Bronchial epithelial cell (primary cell): Measurements from ENCODE around the gene CDCA7L. TPM values are rescaled to one million over a fixed set of nuclear protein-coding genes. Genes with fewer than 3 reads are reported as not detected.

ENCODE experiments used
- DNase-seq: peaks from one replicate; pipeline ENCODE4 v3.0.0-alpha.2; 2010; ENCODE audit warnings: low read depth
- FAIRE-seq: peaks from 2 replicates; lab custom pipeline; 2011; peaks lifted over from hg19 to GRCh38; lab: Jason Lieb, UNC
- H3K27me3 ChIP-seq: 2 replicates; pipeline ENCODE4 v1.5.1; 2011; ENCODE audit warnings: low read length; ENCODE audit not compliant: control insufficient read depth, insufficient read depth
- H3K36me3 ChIP-seq: 2 replicates; pipeline ENCODE4 v1.5.1; 2011; ENCODE audit warnings: low read length; ENCODE audit not compliant: control insufficient read depth, insufficient read depth
- H3K4me3 ChIP-seq: 2 replicates; pipeline ENCODE4 v1.5.1; 2011; ENCODE audit warnings: mild to moderate bottlenecking, low read depth, low read length, control low read depth
- CTCF ChIP-seq: IDR thresholded peaks from 2 replicates; pipeline ENCODE4 v1.5.1; 2011; ENCODE audit warnings: mild to moderate bottlenecking, moderate library complexity, low read length, control low read depth, inconsistent platforms; ENCODE audit not compliant: insufficient read depth, severe bottlenecking
- total RNA-seq: library from RNA; depleted of rRNA; stranded (reverse); fragments of >200 nt; gene quantifications from 2 replicates; pipeline ENCODE4 v1.2.1, GENCODE V29; 2014

CDCA7L gene
- total RNA-seq, 1 donor from 2014 or later: 40.3 TPM

- H3K36me3 ChIP-seq: no peaks in the 10 kb centered on the region
- H3K27me3 ChIP-seq: no peaks in the 10 kb centered on the region
- DNase-seq (no peak), FAIRE-seq (no peak)
- H3K4me3 ChIP-seq: no peak overlapping the region
- no peak for TF ChIP-seq CTCF
Measured at GRCh38 chr7:21965291-21965690, 19.6 kb upstream of the CDCA7L start.

DNA sequence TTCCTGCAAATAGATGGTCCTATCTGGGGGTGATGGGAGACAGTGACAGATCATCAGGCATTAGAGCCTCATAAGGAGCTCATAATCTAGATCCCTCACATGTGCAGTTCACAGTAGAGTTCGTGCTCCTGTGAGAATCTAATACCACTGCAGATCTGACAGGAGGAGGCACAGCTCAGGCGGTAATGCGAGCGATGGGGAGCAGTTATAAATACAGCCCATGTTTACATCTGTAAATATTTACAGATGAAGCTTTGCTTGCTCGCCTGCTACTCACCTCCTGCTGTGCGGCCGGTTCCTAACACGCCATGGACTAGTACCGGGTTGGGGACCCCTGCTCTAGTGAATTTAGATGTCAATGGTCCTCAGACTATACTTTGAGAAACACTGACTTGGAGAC is 17.0 kb upstream of the CDCA7L start:
- DNase-seq: no peak
- H3K4me3 ChIP-seq: no peak overlapping the region
- TF ChIP-seq CTCF: no peak
- FAIRE-seq: no peak
- H3K27me3 ChIP-seq: no peaks in the 10 kb centered on the region
- no peaks in the 10 kb centered on the region for H3K36me3 ChIP-seq

DNA sequence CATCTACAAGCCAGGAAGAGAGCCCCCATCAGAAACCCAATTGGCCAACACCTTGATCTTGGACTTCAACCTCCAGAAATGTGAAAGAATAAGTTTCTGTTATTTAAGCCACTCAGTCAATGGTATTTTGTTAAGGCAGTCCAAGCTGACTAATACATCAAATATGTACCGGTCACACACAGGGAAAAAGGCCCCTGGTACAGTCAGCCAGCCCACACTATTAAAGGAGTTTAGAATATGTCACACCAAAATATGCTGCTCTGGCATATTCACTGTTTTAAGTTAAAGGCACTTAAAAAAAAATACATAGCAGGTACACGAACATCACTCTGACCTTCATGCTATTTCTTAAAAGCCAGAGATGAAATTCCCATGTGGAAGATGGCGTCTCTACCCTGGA is 15.2 kb upstream of the CDCA7L start:
- Histone ChIP-seq H3K4me3 (no peak overlapping the region), H3K27me3 (no peaks in the 10 kb centered on the region), H3K36me3 (no peaks in the 10 kb centered on the region)
- no peak for TF ChIP-seq CTCF
- peak; percentile 71 for DNase-seq
- no peak for FAIRE-seq

DNA sequence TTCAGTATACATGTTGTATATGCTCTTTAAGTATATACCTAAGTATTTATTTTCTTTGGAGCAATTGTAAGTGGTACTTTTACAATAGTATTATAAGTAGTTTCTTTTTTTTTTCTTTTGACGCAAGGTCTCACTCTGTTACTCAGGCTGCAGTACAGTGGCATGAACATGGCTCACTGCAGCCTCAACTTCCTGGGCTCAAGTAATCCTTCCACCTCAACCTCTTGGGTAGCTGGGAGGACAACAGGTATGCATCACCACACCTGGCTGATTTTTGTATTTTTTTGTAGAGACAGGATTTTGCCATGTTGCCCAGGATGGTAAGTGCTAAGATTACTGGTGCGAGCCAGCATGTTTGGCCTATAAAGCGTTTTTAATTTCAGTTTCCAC is 13.7 kb upstream of the CDCA7L start:
- DNase-seq: no peak
- TF ChIP-seq CTCF: no peak
- Histone ChIP-seq H3K27me3 (no peaks in the 10 kb centered on the region), H3K36me3 (no peaks in the 10 kb centered on the region), H3K4me3 (no peak overlapping the region)
- no peak for FAIRE-seq

DNA sequence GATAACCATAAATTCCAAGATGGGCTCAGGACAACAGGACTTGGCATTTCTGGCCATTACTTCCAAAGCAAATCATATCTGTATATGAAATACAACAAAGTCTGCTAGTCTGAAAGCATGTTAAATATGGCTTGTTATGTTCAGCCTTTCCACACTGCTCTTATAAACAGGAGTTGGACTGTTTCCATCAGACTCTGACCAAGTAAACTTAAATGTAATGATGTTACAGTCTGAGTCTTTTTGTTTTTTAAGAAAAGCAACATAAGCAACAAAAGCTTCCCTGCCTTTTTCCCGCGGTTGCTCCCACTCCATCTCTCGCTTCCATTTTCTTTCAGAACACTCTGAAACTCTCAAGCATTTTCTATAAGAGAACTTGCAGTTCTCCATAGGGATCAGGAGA is 8.1 kb upstream of the CDCA7L start:
- Histone ChIP-seq H3K4me3 (no peak overlapping the region), H3K27me3 (no peaks in the 10 kb centered on the region), H3K36me3 (no peaks in the 10 kb centered on the region)
- no peak for DNase-seq
- no peak for TF ChIP-seq CTCF
- no peak for FAIRE-seq

DNA sequence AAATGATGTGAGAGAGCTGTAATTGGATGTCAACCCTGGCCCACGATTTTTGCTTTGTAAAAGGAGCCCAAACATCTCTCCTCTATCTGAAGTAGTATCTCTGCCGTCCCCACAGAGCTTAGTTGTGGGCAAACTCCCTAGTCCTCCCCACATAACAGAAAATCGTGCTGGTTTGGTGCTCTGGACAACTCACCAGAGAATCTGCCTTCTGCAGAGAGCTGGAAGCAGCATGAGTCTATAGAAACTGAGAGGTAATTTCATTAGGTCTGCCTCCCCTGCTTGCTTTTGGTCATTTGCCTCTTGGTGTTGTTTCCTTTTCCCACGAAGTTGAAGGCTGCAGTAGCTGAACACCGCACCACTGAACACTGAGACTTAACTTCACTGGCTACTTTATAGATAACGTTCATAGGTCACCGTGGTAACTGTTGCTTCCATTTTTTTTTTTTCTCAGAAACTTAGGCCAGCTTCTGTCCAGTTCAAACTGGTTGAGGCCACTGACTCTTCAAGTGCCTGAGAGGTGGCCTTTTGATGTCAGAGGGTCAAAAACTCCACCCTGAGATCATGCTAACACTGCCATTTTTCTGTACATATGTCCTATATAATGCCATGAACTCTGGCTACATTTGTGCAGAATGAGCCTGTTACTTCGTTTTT is 3.3 kb upstream of the CDCA7L start:
- H3K4me3 ChIP-seq: no peak overlapping the region
- no peak for TF ChIP-seq CTCF
- H3K36me3 ChIP-seq: no peaks in the 10 kb centered on the region
- no peaks in the 10 kb centered on the region for H3K27me3 ChIP-seq
- DNase-seq (no peak), FAIRE-seq (peak; percentile 47)
